ENCODE results near the gene TMEM39B.
"Not testable (repeated sequence)": the region's sequence is repeated elsewhere in the genome, so short reads cannot be mapped to it uniquely, and the experiment has no call there.

The TMEM39B gene

DNA sequence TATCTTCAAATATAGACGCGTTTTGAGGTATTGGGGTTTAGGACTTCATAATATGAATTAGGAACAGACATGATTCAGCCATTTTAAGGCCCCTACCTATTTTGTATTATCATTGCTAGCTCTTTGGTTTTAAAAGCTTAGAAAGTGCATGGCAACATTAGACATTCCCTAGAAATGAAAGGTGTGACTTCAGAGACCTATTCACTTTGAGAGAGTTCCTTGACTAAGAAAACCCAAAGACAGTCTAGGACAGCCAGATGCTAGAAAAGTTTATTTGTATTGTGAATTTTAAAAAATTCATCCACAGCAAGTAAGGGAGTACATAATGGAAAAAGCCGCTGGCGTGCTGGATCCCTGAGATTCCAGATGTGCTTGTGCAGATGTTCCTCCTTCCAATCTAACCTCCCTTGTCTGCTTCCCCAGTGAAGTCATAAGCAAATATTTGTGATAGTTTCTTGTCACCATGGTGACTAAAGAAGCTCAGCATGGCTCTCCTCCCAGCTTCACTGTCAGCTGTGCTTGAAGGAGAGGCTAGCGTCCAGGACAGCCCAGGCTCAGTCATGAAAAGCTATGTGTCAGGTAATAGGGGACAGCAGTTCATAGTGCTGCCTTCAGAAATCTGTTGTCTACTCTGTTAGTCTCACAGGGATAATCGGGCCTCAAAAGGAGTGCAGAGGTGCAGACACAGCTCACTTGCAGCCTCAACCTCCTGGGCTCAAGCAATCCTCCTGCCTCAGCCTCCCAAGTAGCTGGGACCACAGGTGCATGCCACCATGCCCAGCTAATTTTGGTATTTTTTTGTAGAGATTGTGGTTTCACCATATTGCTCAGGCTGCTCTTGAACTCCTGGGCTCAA lies 69.9 kb downstream of the TMEM39B start:
- Histone ChIP-seq H3K9ac (ENCODE audit: low read depth, low read length) (no peak overlapping the region), H3K27ac (ENCODE audit: low read length) (no peak overlapping the region), H3K4me3 (ENCODE audit: low read length) (no peak overlapping the region), H3K4me1 (ENCODE audit: insufficient read depth, low read length) (no peaks in the 10 kb centered on the region), H3K36me3 (ENCODE audit: insufficient read depth, low read depth, low read length) (no peaks in the 10 kb centered on the region), H3K9me3 (ENCODE audit: insufficient read depth, low read depth, low read length) (no peaks in the 10 kb centered on the region), H3K27me3 (ENCODE audit: insufficient read depth, low read length) (no peaks in the 10 kb centered on the region)

DNA sequence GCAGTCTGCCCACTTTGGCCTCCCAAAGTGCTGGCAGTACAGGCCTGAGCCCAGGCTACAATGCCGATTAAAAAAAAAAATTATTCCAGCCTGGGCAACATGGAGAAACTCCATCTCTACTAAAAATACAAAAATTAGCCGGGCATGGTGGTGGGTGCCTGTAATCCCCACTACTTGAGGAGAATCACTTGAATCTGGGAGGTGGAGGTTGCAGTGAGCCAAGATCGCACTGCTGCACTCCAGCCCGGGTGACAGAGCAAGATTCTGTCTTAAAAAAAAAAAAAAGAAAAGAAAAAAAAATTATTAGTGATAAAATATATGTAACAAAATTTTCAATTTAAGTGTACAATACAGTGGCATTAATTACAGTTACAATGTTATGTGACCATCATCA lies 70.6 kb downstream of the TMEM39B start:
- H3K9me3 ChIP-seq (ENCODE audit: insufficient read depth, low read depth, low read length); H3K36me3 ChIP-seq (ENCODE audit: insufficient read depth, low read depth, low read length); H3K27me3 ChIP-seq (ENCODE audit: insufficient read depth, low read length); H3K4me3 ChIP-seq (ENCODE audit: low read length); H3K4me1 ChIP-seq (ENCODE audit: insufficient read depth, low read length); H3K27ac ChIP-seq (ENCODE audit: low read length); H3K9ac ChIP-seq (ENCODE audit: low read depth, low read length): not testable (repeated sequence)

DNA sequence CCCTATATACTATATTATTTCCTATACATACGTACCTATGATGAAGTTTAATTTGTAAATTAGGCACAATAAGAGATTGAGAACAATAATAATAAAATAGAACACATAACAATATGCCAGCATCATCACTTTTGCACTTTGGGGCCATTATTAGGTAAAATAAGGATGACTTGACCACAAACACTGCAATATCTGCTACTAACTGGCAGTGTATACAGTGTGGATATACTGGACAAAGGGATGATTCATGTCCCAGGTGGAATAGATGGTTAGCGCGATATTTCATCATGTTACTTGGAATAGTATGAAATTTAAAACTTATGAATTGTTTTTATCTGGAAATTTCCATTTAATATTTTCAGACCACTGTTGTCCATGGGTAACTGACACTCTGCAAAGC lies 71.3 kb downstream of the TMEM39B start:
- Histone ChIP-seq H3K9me3 (ENCODE audit: insufficient read depth, low read depth, low read length) (no peaks in the 10 kb centered on the region), H3K27ac (ENCODE audit: low read length) (no peak overlapping the region), H3K4me1 (ENCODE audit: insufficient read depth, low read length) (no peaks in the 10 kb centered on the region), H3K4me3 (ENCODE audit: low read length) (no peak overlapping the region), H3K36me3 (ENCODE audit: insufficient read depth, low read depth, low read length) (no peaks in the 10 kb centered on the region), H3K9ac (ENCODE audit: low read depth, low read length) (no peak overlapping the region), H3K27me3 (ENCODE audit: insufficient read depth, low read length) (no peaks in the 10 kb centered on the region)

DNA sequence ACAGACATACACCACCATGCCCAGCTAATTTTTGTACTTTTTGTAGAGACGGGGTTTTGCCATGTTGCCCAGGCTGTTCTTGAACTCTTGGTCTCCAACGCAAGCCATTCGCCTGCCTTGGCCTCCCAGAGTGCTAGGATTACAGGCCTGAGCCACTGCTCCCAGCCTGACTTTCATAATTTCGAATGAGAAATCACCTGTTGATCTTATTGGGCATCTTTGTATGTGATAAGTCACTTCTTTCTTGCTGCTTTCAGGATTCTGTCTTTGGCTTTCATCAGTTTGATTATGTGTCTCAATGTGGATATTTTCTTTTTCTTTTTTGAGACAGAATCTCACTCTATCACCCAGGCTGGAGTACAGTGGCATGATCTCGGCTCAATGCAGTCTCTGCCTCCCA lies 75.1 kb downstream of the TMEM39B start:
- H3K9ac ChIP-seq (ENCODE audit: low read depth, low read length); H3K4me1 ChIP-seq (ENCODE audit: insufficient read depth, low read length); H3K9me3 ChIP-seq (ENCODE audit: insufficient read depth, low read depth, low read length); H3K36me3 ChIP-seq (ENCODE audit: insufficient read depth, low read depth, low read length); H3K27ac ChIP-seq (ENCODE audit: low read length); H3K4me3 ChIP-seq (ENCODE audit: low read length); H3K27me3 ChIP-seq (ENCODE audit: insufficient read depth, low read length): not testable (repeated sequence)

DNA sequence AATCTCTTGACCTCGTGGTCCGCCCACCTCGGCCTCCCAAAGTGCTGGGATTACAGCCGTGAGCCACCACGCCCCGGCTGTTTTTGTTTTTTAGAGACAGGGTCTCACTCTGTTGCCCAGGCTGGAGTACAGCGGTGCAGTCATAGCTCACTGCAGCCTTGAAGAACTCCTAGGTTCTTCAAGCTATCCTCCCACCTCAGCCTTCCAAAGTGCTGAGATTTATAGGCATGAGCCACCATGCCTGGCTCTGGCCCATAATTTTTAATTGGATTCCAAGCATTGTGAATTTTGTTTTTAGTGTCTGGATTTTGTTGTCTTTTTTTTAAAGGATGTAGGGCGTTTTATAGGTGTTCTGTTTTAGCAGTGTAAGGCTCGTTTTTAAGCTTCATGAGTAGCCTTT lies 78.1 kb downstream of the TMEM39B start:
- Histone ChIP-seq H3K4me3 (ENCODE audit: low read length) (no peak overlapping the region), H3K4me1 (ENCODE audit: insufficient read depth, low read length) (no peaks in the 10 kb centered on the region; the same call in 1 of the 2 replicates), H3K9me3 (ENCODE audit: insufficient read depth, low read depth, low read length) (no peaks in the 10 kb centered on the region), H3K27ac (ENCODE audit: low read length) (no peak overlapping the region), H3K36me3 (ENCODE audit: insufficient read depth, low read depth, low read length) (0 out of 2 replicates have a peak, but pooled peaks cover 11% of the 10 kb centered on the region), H3K9ac (ENCODE audit: low read depth, low read length) (no peak overlapping the region), H3K27me3 (ENCODE audit: insufficient read depth, low read length) (no peaks in the 10 kb centered on the region)

DNA sequence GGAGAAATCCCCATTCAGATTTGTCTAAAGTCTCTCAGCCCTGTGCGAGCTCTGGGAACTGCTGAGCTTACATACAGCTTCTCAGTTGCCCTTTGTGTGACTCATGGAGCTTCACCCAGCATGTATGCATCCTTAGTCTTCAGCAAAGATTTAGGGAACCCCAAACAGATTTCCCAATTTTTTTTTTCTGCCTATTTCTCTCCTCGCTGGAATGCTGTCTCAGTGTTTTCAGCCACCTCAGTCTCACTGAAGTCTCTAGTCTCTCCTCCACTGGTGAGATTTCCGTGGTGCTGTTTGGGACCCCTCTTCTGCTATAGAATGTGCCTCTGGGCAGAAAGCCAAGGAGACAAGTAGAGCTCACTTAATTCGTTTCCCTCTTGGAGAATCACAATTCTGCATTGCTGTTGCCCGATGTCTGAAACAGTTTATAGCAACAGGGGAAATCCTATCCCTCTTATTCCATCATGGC lies 78.6 kb downstream of the TMEM39B start:
- Histone ChIP-seq H3K4me3 (ENCODE audit: low read length) (no peak overlapping the region), H3K27me3 (ENCODE audit: insufficient read depth, low read length) (no peaks in the 10 kb centered on the region), H3K36me3 (ENCODE audit: insufficient read depth, low read depth, low read length) (peaks cover 16% of the 10 kb centered on the region), H3K9ac (ENCODE audit: low read depth, low read length) (no peak overlapping the region), H3K27ac (ENCODE audit: low read length) (no peak overlapping the region), H3K4me1 (ENCODE audit: insufficient read depth, low read length) (no peaks in the 10 kb centered on the region; the same call in 1 of the 2 replicates), H3K9me3 (ENCODE audit: insufficient read depth, low read depth, low read length) (no peaks in the 10 kb centered on the region)
